ENCODE data around the gene UBE2U. TPM values are rescaled to one million over a fixed set of nuclear protein-coding genes. Genes with fewer than 3 reads are reported as not detected.

UBE2U gene
- total RNA-seq, 1 experiment from 2014 or later = not detected

DNA sequence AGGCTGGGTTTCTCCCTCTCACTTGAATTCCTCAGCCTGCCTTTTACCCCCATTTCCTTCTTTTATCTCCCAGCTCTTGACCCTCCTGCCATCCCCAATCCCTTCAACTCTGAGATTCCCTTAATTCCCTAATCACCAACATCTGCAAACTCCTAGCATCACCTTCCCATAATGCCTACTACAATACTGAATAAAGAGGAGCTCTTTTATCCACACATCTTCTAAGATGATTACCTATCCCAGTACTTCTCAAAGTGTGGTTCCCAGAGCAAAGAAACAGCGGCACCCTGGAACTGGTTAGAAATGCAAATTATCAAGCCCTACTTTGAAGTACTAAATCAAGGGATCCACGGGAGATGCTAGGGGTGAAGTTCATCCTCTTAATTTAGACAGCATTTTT lies 21.2 kb upstream of the UBE2U start:
- Mint-ChIP-seq H3K36me3 (peaks cover 17% of the 10 kb centered on the region), H3K4me1 (peaks cover 21% of the 10 kb centered on the region), H3K27ac (peak overlapping the region; percentile 55), H3K9me3 (no peaks in the 10 kb centered on the region), H3K27me3 (ENCODE audit: low read depth) (no peaks in the 10 kb centered on the region), H3K4me3 (no peak overlapping the region)
- POLR2A ChIA-PET = no interaction called here
- DNase-seq (ENCODE audit: low spot score) (no peak), ATAC-seq (no peak)
- TF ChIP-seq NR1H2 (CRISPR knock-in tag; IDR thresholded peaks at IDR 0.05) (no peak), ESRRA (CRISPR knock-in tag; IDR thresholded peaks at IDR 0.05; ENCODE audit: borderline replicate concordance) (no peak)
- CTCF ChIA-PET = interaction anchor here (1.0 to 2.0 kb wide), 4 partner anchors 18 to 508 kb away, joined by 3 to 8 read pairs (median 8); no protein-coding TSS in a partner anchor

- TF ChIP-seq FOXP1 (CRISPR knock-in tag; IDR thresholded peaks at IDR 0.05; ENCODE audit: borderline replicate concordance) (no peak), USF2 (CRISPR knock-in tag; IDR thresholded peaks at IDR 0.05) (no peak), SMAD4 (CRISPR knock-in tag; IDR thresholded peaks at IDR 0.05) (no peak), ZNF512 (CRISPR knock-in tag; IDR thresholded peaks at IDR 0.05; ENCODE audit: borderline replicate concordance) (no peak), TP53 (CRISPR knock-in tag; IDR thresholded peaks at IDR 0.05) (no peak), TCF7 (CRISPR knock-in tag; IDR thresholded peaks at IDR 0.05; ENCODE audit: low read depth) (no peak), EMX1 (CRISPR knock-in tag; IDR thresholded peaks at IDR 0.05) (no peak), ATF3 (CRISPR knock-in tag; conservative IDR thresholded peaks at IDR 0.05) (no peak), NFATC4 (CRISPR knock-in tag; IDR thresholded peaks at IDR 0.05) (no peak), ATF1 (CRISPR knock-in tag; IDR thresholded peaks at IDR 0.05) (no peak)
- TF ChIP-seq, protein P1, sequence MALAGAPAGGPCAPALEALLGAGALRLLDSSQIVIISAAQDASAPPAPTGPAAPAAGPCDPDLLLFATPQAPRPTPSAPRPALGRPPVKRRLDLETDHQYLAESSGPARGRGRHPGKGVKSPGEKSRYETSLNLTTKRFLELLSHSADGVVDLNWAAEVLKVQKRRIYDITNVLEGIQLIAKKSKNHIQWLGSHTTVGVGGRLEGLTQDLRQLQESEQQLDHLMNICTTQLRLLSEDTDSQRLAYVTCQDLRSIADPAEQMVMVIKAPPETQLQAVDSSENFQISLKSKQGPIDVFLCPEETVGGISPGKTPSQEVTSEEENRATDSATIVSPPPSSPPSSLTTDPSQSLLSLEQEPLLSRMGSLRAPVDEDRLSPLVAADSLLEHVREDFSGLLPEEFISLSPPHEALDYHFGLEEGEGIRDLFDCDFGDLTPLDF (CRISPR knock-in tag; IDR thresholded peaks at IDR 0.05) = no peak
- TF ChIP-seq, protein P2, sequence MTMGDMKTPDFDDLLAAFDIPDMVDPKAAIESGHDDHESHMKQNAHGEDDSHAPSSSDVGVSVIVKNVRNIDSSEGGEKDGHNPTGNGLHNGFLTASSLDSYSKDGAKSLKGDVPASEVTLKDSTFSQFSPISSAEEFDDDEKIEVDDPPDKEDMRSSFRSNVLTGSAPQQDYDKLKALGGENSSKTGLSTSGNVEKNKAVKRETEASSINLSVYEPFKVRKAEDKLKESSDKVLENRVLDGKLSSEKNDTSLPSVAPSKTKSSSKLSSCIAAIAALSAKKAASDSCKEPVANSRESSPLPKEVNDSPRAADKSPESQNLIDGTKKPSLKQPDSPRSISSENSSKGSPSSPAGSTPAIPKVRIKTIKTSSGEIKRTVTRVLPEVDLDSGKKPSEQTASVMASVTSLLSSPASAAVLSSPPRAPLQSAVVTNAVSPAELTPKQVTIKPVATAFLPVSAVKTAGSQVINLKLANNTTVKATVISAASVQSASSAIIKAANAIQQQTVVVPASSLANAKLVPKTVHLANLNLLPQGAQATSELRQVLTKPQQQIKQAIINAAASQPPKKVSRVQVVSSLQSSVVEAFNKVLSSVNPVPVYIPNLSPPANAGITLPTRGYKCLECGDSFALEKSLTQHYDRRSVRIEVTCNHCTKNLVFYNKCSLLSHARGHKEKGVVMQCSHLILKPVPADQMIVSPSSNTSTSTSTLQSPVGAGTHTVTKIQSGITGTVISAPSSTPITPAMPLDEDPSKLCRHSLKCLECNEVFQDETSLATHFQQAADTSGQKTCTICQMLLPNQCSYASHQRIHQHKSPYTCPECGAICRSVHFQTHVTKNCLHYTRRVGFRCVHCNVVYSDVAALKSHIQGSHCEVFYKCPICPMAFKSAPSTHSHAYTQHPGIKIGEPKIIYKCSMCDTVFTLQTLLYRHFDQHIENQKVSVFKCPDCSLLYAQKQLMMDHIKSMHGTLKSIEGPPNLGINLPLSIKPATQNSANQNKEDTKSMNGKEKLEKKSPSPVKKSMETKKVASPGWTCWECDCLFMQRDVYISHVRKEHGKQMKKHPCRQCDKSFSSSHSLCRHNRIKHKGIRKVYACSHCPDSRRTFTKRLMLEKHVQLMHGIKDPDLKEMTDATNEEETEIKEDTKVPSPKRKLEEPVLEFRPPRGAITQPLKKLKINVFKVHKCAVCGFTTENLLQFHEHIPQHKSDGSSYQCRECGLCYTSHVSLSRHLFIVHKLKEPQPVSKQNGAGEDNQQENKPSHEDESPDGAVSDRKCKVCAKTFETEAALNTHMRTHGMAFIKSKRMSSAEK (CRISPR knock-in tag; IDR thresholded peaks at IDR 0.05; ENCODE audit: borderline replicate concordance) = no peak
- TF ChIP-seq, protein P3, sequence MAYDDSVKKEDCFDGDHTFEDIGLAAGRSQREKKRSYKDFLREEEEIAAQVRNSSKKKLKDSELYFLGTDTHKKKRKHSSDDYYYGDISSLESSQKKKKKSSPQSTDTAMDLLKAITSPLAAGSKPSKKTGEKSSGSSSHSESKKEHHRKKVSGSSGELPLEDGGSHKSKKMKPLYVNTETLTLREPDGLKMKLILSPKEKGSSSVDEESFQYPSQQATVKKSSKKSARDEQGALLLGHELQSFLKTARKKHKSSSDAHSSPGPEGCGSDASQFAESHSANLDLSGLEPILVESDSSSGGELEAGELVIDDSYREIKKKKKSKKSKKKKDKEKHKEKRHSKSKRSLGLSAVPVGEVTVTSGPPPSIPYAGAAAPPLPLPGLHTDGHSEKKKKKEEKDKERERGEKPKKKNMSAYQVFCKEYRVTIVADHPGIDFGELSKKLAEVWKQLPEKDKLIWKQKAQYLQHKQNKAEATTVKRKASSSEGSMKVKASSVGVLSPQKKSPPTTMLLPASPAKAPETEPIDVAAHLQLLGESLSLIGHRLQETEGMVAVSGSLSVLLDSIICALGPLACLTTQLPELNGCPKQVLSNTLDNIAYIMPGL (CRISPR knock-in tag; IDR thresholded peaks at IDR 0.05) = no peak
- POLR2A ChIA-PET = interaction anchor here (1.2 kb wide), 1 partner anchor 9 kb away, joined by 3 read pairs; no protein-coding TSS in a partner anchor
- H3K4me1 Mint-ChIP-seq = peaks cover 21% of the 10 kb centered on the region
- ATAC-seq (peak; percentile 86), DNase-seq (ENCODE audit: low spot score) (peak; percentile 28)
- H3K4me3 Mint-ChIP-seq = no peak overlapping the region
- H3K36me3 Mint-ChIP-seq = peaks cover 5% of the 10 kb centered on the region
- H3K9me3 Mint-ChIP-seq = no peaks in the 10 kb centered on the region
- H3K27ac Mint-ChIP-seq = peak overlapping the region; percentile 46
- CTCF ChIA-PET = interaction anchor here (1.2 to 2.0 kb wide), 4 partner anchors 20 to 509 kb away, joined by 3 to 8 read pairs (median 8); no protein-coding TSS in a partner anchor
- no peaks in the 10 kb centered on the region for H3K27me3 Mint-ChIP-seq (ENCODE audit: low read depth)
Measured at GRCh38 chr1:64183395-64184002, 19.9 kb upstream of the UBE2U start.
